Measurements from ENCODE around the gene SLC41A1. TPM values are rescaled to one million over a fixed set of nuclear protein-coding genes. Genes with fewer than 3 reads are reported as not detected.
A peak's percentile ranks its signal among the peaks of the same experiment; 100 is the strongest.

SLC41A1 gene
- total and polyA plus RNA-seq, 4 donors: 7.3 to 40.3 (median 30.5) TPM

GRCh38 chr1:205811660-205812059 is 1.3 kb downstream of the SLC41A1 start:
- DNase-seq (no peak), ATAC-seq (ENCODE audit: low FRiP score) (no peak)
- H3K4me1 ChIP-seq (ENCODE audit: control insufficient read depth in 1 of 2, insufficient read depth in 2 of 2, low read length in 2 of 2): peaks cover 5 to 7% of the 10 kb centered on the region in 2 donors
- 1 to 7% methylated on average over 5 of the region's 5 CpGs for WGBS, 2 donors
- intact Hi-C loops (cut with DNase I): loop anchor here (5.0 kb wide), 4 partner anchors 64 to 171 kb away; no protein-coding TSS in a partner anchor
- no peak overlapping the region for H3K27ac ChIP-seq (ENCODE audit: low read depth in 1 of 2, low read length in 2 of 2)
- no peaks in the 10 kb centered on the region for H3K9me3 ChIP-seq (ENCODE audit: control insufficient read depth, low read length)
- no peaks in the 10 kb centered on the region for H3K36me3 ChIP-seq (ENCODE audit: control insufficient read depth in 1 of 2, insufficient read depth in 2 of 2, low read length in 1 of 2)
- H3K4me3 ChIP-seq (ENCODE audit: low read length in 2 of 2): peak overlapping the region; percentile 81 to 84
- no peaks in the 10 kb centered on the region for H3K27me3 ChIP-seq (ENCODE audit: control insufficient read depth in 1 of 2, insufficient read depth in 2 of 2, low read length in 1 of 2)

- no peak for ATAC-seq (ENCODE audit: low FRiP score)
- no peaks in the 10 kb centered on the region for H3K27me3 ChIP-seq (ENCODE audit: control insufficient read depth in 1 of 2, insufficient read depth in 2 of 2, low read length in 1 of 2)
- 12 to 22% methylated on average over 12 of the region's 12 CpGs for WGBS, 2 donors
- peak overlapping the region in 1 of 2 donors; percentile 6 for H3K27ac ChIP-seq (ENCODE audit: low read depth in 1 of 2, low read length in 2 of 2)
- H3K36me3 ChIP-seq (ENCODE audit: control insufficient read depth in 1 of 2, insufficient read depth in 2 of 2, low read length in 1 of 2): no peaks in the 10 kb centered on the region
- DNase-seq: no peak
- H3K4me1 ChIP-seq (ENCODE audit: control insufficient read depth in 1 of 2, insufficient read depth in 2 of 2, low read length in 2 of 2): peaks cover 5 to 14% of the 10 kb centered on the region in 2 donors
- H3K4me3 ChIP-seq (ENCODE audit: low read length in 2 of 2): peak overlapping the region; percentile 28 to 81
- H3K9me3 ChIP-seq (ENCODE audit: control insufficient read depth, low read length): no peaks in the 10 kb centered on the region
- intact Hi-C loops (cut with DNase I): loop anchor here (5.0 kb wide), 4 partner anchors 63 to 172 kb away; no protein-coding TSS in a partner anchor
Measured at GRCh38 chr1:205810448-205811157, 2.4 kb downstream of the SLC41A1 start.

DNA sequence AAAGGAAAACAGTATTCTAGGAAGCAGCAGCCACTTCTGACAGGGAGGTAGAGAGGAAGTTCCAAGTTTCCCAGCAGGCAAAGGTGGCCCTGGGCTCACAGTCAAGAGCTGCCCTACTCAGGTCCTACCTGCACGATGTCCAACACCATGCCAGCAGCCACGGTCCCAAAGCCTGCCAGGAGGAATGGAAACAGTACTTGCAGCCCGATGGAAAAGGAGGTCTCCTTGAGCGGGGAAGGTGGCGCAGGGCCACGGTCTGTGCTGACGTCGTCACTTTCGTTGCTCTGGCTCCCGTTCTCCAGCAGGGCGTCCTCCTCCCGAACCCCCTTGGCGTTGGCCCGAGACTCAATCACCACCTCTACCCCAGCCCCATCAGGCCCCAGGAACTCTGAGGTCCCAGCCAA is 3.1 kb downstream of the SLC41A1 start:
- intact Hi-C loops (cut with DNase I): loop anchor here (5.0 kb wide), 4 partner anchors 63 to 172 kb away; no protein-coding TSS in a partner anchor
- no peak for ATAC-seq (ENCODE audit: low FRiP score)

DNA sequence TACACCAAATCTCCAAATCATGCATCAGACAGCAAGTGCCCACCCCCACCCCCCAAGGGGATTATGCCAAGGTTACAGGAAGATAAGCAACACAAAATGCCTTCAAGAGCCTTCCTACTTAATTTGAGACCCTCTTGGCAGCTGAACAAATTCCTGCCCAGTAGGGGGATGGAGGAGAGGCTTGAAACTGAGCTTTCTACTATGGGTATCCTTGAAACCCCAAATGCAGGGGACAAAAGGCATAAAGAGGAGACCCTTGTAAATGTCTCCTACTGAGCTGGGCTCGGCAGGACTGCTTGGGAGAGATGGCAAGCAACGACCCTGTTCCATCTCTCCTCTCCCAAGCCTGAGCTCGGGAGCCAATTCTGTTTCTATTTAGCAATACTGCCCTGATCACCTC is 3.5 kb downstream of the SLC41A1 start:
- Histone ChIP-seq H3K4me1 (ENCODE audit: control insufficient read depth in 1 of 2, insufficient read depth in 2 of 2, low read length in 2 of 2) (peaks cover 5 to 16% of the 10 kb centered on the region in 2 donors), H3K9me3 (ENCODE audit: control insufficient read depth, low read length) (no peaks in the 10 kb centered on the region), H3K27ac (ENCODE audit: low read depth in 1 of 2, low read length in 2 of 2) (no peak overlapping the region), H3K36me3 (ENCODE audit: control insufficient read depth in 1 of 2, insufficient read depth in 2 of 2, low read length in 1 of 2) (no peaks in the 10 kb centered on the region), H3K27me3 (ENCODE audit: control insufficient read depth in 1 of 2, insufficient read depth in 2 of 2, low read length in 1 of 2) (no peaks in the 10 kb centered on the region), H3K4me3 (ENCODE audit: low read length in 2 of 2) (peak overlapping the region in 1 of 2 donors; percentile 81)
- ATAC-seq (ENCODE audit: low FRiP score): no peak
- DNase-seq: no peak
- WGBS, 2 donors: 19 to 29% methylated on average over 3 of the region's 3 CpGs
- intact Hi-C loops (cut with DNase I): no loop called here

More for the DNA sequence above, 3.1 kb downstream of the SLC41A1 start:
- peaks cover 5 to 16% of the 10 kb centered on the region in 2 donors for H3K4me1 ChIP-seq (ENCODE audit: control insufficient read depth in 1 of 2, insufficient read depth in 2 of 2, low read length in 2 of 2)
- DNase-seq: peak in 1 of 2 donors; percentile 56
- no peak overlapping the region for H3K27ac ChIP-seq (ENCODE audit: low read depth in 1 of 2, low read length in 2 of 2)
- 9 to 24% methylated on average over 14 of the region's 14 CpGs for WGBS, 2 donors
- no peaks in the 10 kb centered on the region for H3K9me3 ChIP-seq (ENCODE audit: control insufficient read depth, low read length)
- no peaks in the 10 kb centered on the region for H3K27me3 ChIP-seq (ENCODE audit: control insufficient read depth in 1 of 2, insufficient read depth in 2 of 2, low read length in 1 of 2)
- no peaks in the 10 kb centered on the region for H3K36me3 ChIP-seq (ENCODE audit: control insufficient read depth in 1 of 2, insufficient read depth in 2 of 2, low read length in 1 of 2)
- H3K4me3 ChIP-seq (ENCODE audit: low read length in 2 of 2): peak overlapping the region; percentile 28 to 81

DNA sequence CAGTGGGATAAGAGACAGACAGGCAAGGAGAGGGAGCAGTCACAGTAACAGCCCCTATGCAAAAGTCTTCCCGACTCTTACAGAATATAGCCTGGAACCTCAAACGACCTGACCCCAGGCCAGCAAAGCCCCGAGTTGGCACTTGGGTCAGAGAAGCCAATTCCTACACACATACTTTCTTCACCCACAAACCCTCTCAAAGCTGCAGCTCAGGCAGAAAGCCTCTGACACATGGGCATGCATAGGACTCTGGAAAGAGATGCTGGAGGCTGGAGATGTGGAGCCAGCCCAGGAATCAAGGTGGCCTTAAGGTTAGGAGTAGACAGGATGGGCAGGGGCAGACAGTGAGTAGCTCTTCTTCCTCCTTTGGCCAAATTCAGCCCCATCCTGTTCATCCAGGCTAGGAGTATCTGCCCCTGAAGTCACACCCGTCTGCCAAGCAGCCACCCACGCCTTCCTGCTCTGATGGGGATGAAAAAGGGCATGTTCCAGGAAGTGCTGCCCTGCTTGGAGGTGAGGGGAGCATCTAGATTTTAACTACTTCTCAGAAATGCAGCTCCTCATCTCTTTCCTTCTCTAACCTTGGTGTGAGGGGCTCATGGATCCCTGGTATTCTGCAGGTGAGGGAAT is 7.8 kb downstream of the SLC41A1 start:
- Histone ChIP-seq H3K27ac (ENCODE audit: low read depth in 1 of 2, low read length in 2 of 2) (no peak overlapping the region), H3K9me3 (ENCODE audit: control insufficient read depth, low read length) (no peaks in the 10 kb centered on the region), H3K36me3 (ENCODE audit: control insufficient read depth in 1 of 2, insufficient read depth in 2 of 2, low read length in 1 of 2) (no peaks in the 10 kb centered on the region), H3K4me3 (ENCODE audit: low read length in 2 of 2) (no peak overlapping the region), H3K27me3 (ENCODE audit: control insufficient read depth in 1 of 2, insufficient read depth in 2 of 2, low read length in 1 of 2) (no peaks in the 10 kb centered on the region), H3K4me1 (ENCODE audit: control insufficient read depth in 1 of 2, insufficient read depth in 2 of 2, low read length in 2 of 2) (peaks cover 2 to 16% of the 10 kb centered on the region in 2 donors)
- no peak for ATAC-seq (ENCODE audit: low FRiP score)
- DNase-seq: peak in 1 of 2 donors; percentile 72
- intact Hi-C loops (cut with DNase I): no loop called here
- 5 to 22% methylated on average over 5 of the region's 5 CpGs for whole genome bisulfite sequencing, 2 donors

GRCh38 chr1:205804605-205805004 is 8.4 kb downstream of the SLC41A1 start:
- Histone ChIP-seq H3K4me3 (ENCODE audit: low read length in 2 of 2) (no peak overlapping the region), H3K27ac (ENCODE audit: low read depth in 1 of 2, low read length in 2 of 2) (no peak overlapping the region), H3K27me3 (ENCODE audit: control insufficient read depth in 1 of 2, insufficient read depth in 2 of 2, low read length in 1 of 2) (no peaks in the 10 kb centered on the region), H3K36me3 (ENCODE audit: control insufficient read depth in 1 of 2, insufficient read depth in 2 of 2, low read length in 1 of 2) (no peaks in the 10 kb centered on the region), H3K9me3 (ENCODE audit: control insufficient read depth, low read length) (no peaks in the 10 kb centered on the region), H3K4me1 (ENCODE audit: control insufficient read depth in 1 of 2, insufficient read depth in 2 of 2, low read length in 2 of 2) (peaks cover 0 to 16% of the 10 kb centered on the region in 2 donors)
- WGBS, 2 donors: 42 to 67% methylated on average over 2 of the region's 2 CpGs
- ATAC-seq (ENCODE audit: low FRiP score) (no peak), DNase-seq (no peak)
- intact Hi-C loops (cut with DNase I): no loop called here

- peaks cover 0 to 3% of the 10 kb centered on the region in 2 donors for H3K36me3 ChIP-seq (ENCODE audit: control insufficient read depth in 1 of 2, insufficient read depth in 2 of 2, low read length in 1 of 2)
- no peak for ATAC-seq (ENCODE audit: low FRiP score)
- intact Hi-C loops (cut with DNase I): no loop called here
- no peak overlapping the region for H3K27ac ChIP-seq (ENCODE audit: low read depth in 1 of 2, low read length in 2 of 2)
- DNase-seq: no peak
- WGBS, 2 donors: 42 to 53% methylated on average over 4 of the region's 4 CpGs
- H3K4me1 ChIP-seq (ENCODE audit: control insufficient read depth in 1 of 2, insufficient read depth in 2 of 2, low read length in 2 of 2): peaks cover 0 to 16% of the 10 kb centered on the region in 2 donors
- no peaks in the 10 kb centered on the region for H3K9me3 ChIP-seq (ENCODE audit: control insufficient read depth, low read length)
- no peaks in the 10 kb centered on the region for H3K27me3 ChIP-seq (ENCODE audit: control insufficient read depth in 1 of 2, insufficient read depth in 2 of 2, low read length in 1 of 2)
- no peak overlapping the region for H3K4me3 ChIP-seq (ENCODE audit: low read length in 2 of 2)
Measured at GRCh38 chr1:205803986-205804385, 9.0 kb downstream of the SLC41A1 start.

- H3K27me3 ChIP-seq (ENCODE audit: control insufficient read depth in 1 of 2, insufficient read depth in 2 of 2, low read length in 1 of 2): no peaks in the 10 kb centered on the region
- peaks cover 3 to 14% of the 10 kb centered on the region in 2 donors for H3K36me3 ChIP-seq (ENCODE audit: control insufficient read depth in 1 of 2, insufficient read depth in 2 of 2, low read length in 1 of 2)
- no peak for ATAC-seq (ENCODE audit: low FRiP score)
- H3K4me3 ChIP-seq (ENCODE audit: low read length in 2 of 2): no peak overlapping the region
- intact Hi-C loops (cut with DNase I): no loop called here
- 61 to 71% methylated on average over 8 of the region's 8 CpGs for WGBS, 2 donors
- DNase-seq: no peak
- H3K4me1 ChIP-seq (ENCODE audit: control insufficient read depth in 1 of 2, insufficient read depth in 2 of 2, low read length in 2 of 2): peaks cover 0 to 13% of the 10 kb centered on the region in 2 donors
- H3K9me3 ChIP-seq (ENCODE audit: control insufficient read depth, low read length): no peaks in the 10 kb centered on the region
- no peak overlapping the region for H3K27ac ChIP-seq (ENCODE audit: low read depth in 1 of 2, low read length in 2 of 2)
Measured at GRCh38 chr1:205802060-205802459, 10.9 kb downstream of the SLC41A1 start.
